Gastrocnemius medialis (tissue), 4 donors: ENCODE data around the gene CAPG. TPM values are rescaled to one million over a fixed set of nuclear protein-coding genes. Genes with fewer than 3 reads are reported as not detected.

Experiments used
- ATAC-seq, 2 donors: fragments of 150-250 bp; one replicate each; pipeline ENCODE4 v1.9.1; 2016
- DNase-seq, 2 donors: peaks; one replicate each; pipeline ENCODE4 v3.0.0-alpha.2; 2019
- H3K27ac ChIP-seq, 4 donors: fragments of 200-600 bp; sonication (generic); 1 replicate in 1 of 4; 2 replicates in 3 of 4; pipeline ENCODE4 v1.5.1; 2016 to 2018; ENCODE audit warnings: mild to moderate bottlenecking in 2 of 4, moderate library complexity in 1 of 4
- H3K27me3 ChIP-seq, 3 donors: fragments of 200-600 bp; sonication (generic) in 2 of 3; 1 replicate in 1 of 3; 2 replicates in 2 of 3; pipeline versions ENCODE4 v1.5.1 to v1.6.0; 2016 to 2019; ENCODE audit warnings: mild to moderate bottlenecking in 1 of 3, moderate library complexity in 1 of 3
- H3K36me3 ChIP-seq, 2 donors: fragments of 200-600 bp; sonication (generic) in 1 of 2; one replicate each; pipeline ENCODE4 v1.5.1; 2017 to 2018
- H3K4me1 ChIP-seq, 2 donors: fragments of 200-600 bp; sonication (generic) in 1 of 2; one replicate each; pipeline ENCODE4 v1.5.1; 2016 to 2017; ENCODE audit warnings: mild to moderate bottlenecking in 2 of 2
- H3K4me3 ChIP-seq, 4 donors: fragments of 200-600 bp; sonication (generic) in 3 of 4; 1 replicate in 1 of 4; 2 replicates in 3 of 4; pipeline ENCODE4 v1.5.1; 2016 to 2019; ENCODE audit warnings: mild to moderate bottlenecking in 2 of 4
- H3K9me3 ChIP-seq, 3 donors: fragments of 200-600 bp; sonication (generic) in 2 of 3; 1 replicate in 1 of 3; 2 replicates in 2 of 3; pipeline ENCODE4 v1.5.1; 2016 to 2019
- POLR2A ChIP-seq, 2 donors: fragments of 450-650 bp; IDR thresholded peaks; one replicate each; pipeline ENCODE4 v1.6.1; 2017; ENCODE audit warnings: antibody characterized with exemption in 2 of 2, mild to moderate bottlenecking in 2 of 2, moderate library complexity in 2 of 2
- in situ Hi-C, 4 donors: fragments of 200-750 bp; cut with MboI; loops; one replicate each; pipeline versions ENCODE4 v1.15.0 to v1.8.0; 2017; ENCODE audit warnings: low sequenced_read_pairs in 4 of 4
- intact Hi-C: fragments of 100-400 bp; cut with DNase I; formaldehyde crosslinking; loops from one replicate; pipeline ENCODE4 v1.15.1; 2023; ENCODE audit warnings: low total_unique reads
- total RNA-seq, 4 donors: library from RNA; depleted of rRNA; stranded (reverse); fragments of >200 nt; gene quantifications; one replicate each; pipeline versions ENCODE4 v1.1.0 to v1.2.3, GENCODE V29; 2016
- TF ChIP-seq, protein P1 (sequence below), 5 experiments: fragments of 450-650 bp in 3 of 5; fragments of 200-600 bp in 2 of 5; sonication (generic) in 2 of 5; IDR thresholded peaks in 4 of 5; conservative IDR thresholded peaks in 1 of 5; 1 replicate in 4 of 5; 2 replicates in 1 of 5; pipeline ENCODE4 v1.5.1; 2016 to 2019; ENCODE audit warnings: antibody characterized with exemption in 5 of 5, mild to moderate bottlenecking in 3 of 5, moderate library complexity in 3 of 5

Gene CAPG
- total RNA-seq, 4 donors from 2014 or later: 15.9 to 35.6 (median 23.1) TPM

DNA sequence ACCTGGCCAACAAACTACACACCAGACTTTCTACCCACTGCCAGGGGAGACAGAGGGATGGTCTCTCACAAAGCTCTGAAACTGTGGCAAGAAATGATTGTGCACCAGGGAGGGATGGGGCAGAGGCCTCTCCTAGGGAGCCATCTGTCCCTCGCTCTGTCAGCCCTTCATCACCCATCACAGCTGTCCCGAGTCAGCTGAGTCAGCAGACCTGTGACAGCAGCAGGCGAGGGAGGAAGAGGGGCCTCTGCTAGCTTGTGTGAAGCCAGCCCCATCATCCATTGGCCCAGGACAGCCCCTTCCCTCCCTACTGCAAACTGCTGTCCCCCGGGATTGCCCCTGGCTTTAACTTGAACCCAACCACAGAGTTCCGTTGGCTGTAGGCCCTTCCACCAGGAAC is 13.4 kb upstream of the CAPG start:
- intact Hi-C loops (no loop called here), in situ Hi-C loops (loop anchor here (5.0 kb wide), 3 partner anchors 124 to 134 kb away; no protein-coding TSS in a partner anchor)
- TF ChIP-seq, protein P1, sequence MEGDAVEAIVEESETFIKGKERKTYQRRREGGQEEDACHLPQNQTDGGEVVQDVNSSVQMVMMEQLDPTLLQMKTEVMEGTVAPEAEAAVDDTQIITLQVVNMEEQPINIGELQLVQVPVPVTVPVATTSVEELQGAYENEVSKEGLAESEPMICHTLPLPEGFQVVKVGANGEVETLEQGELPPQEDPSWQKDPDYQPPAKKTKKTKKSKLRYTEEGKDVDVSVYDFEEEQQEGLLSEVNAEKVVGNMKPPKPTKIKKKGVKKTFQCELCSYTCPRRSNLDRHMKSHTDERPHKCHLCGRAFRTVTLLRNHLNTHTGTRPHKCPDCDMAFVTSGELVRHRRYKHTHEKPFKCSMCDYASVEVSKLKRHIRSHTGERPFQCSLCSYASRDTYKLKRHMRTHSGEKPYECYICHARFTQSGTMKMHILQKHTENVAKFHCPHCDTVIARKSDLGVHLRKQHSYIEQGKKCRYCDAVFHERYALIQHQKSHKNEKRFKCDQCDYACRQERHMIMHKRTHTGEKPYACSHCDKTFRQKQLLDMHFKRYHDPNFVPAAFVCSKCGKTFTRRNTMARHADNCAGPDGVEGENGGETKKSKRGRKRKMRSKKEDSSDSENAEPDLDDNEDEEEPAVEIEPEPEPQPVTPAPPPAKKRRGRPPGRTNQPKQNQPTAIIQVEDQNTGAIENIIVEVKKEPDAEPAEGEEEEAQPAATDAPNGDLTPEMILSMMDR (IDR thresholded peaks at IDR 0.05 in 4 of 5, conservative IDR thresholded peaks at IDR 0.05 in 1 of 5): no peak
- TF ChIP-seq POLR2A (IDR thresholded peaks at IDR 0.05): no peak
- Histone ChIP-seq H3K9me3 (no peaks in the 10 kb centered on the region), H3K4me1 (peaks cover 8 to 20% of the 10 kb centered on the region in 2 donors), H3K27me3 (no peaks in the 10 kb centered on the region), H3K36me3 (no peaks in the 10 kb centered on the region), H3K4me3 (no peak overlapping the region), H3K27ac (no peak overlapping the region)
- DNase-seq (peak in 1 of 2 donors; percentile 10), ATAC-seq (no peak)

DNA sequence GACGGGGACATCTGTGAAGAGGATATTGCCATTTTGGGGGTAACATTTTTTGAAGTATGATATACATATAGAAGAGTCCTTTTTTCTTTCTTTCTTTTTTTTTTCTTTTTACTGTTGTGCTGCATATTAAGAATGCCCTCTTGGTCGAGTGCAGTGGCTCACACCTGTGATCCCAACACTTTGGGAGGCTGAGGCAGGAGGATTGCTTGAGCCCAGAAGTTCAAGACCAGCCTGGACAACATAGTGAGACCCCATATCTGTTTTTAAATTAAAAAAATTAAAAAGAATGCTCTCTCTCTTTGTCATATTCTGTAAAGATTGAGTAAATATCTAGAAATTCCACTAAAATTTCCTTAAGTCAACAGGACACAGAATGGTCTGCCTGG is 11.9 kb upstream of the CAPG start:
- Histone ChIP-seq H3K27ac (no peak overlapping the region), H3K27me3 (no peaks in the 10 kb centered on the region), H3K9me3 (no peaks in the 10 kb centered on the region), H3K4me3 (no peak overlapping the region), H3K36me3 (no peaks in the 10 kb centered on the region), H3K4me1 (peaks cover 12 to 25% of the 10 kb centered on the region in 2 donors)
- no peak for ATAC-seq
- no peak for DNase-seq
- intact Hi-C loops: no loop called here
- no peak for TF ChIP-seq POLR2A (IDR thresholded peaks at IDR 0.05)
- TF ChIP-seq, protein P1 (IDR thresholded peaks at IDR 0.05 in 4 of 5, conservative IDR thresholded peaks at IDR 0.05 in 1 of 5): no peak
- in situ Hi-C loops: loop anchor here (5.0 kb wide), 3 partner anchors 125 to 135 kb away; no protein-coding TSS in a partner anchor

DNA sequence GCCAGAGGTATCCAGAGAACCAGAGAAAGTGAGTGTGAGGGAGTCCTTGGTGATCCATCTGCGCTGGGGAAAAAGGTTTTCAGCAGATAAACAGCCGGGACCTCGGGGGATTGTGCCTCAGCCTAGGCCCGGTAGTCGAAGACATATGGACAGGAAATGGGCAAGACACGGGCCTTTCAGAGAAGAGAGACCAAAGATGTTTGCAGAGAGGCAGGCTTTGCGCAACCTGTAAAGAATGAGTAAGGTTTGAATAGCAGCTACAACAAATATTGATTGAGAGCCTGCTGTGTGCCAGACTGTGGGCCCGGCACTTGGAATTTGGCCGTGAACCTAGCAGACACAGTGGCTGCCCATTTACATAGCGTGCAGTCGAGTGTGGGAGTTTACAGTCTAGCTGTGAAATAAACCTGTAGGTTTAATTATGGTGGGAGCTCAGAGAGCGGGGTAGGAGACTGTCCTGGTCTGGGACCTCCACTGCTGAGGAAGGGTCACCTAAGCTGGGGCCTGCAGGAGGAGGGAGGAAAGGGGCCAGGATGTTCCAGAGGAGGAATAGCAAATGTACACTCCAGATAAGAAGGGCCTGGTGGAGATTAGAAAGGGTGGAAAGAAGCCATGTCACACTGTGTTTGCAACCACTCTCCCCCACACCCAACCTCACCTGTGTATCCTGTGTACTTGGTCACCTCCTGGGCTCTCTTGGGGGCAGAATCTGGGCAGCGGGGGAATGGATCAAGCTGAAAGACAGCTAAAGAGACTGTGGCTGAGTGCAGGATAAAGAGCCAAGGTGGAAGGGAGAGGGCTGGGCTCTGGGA is 11.3 kb upstream of the CAPG start:
- Histone ChIP-seq H3K27me3 (no peaks in the 10 kb centered on the region), H3K4me1 (peaks cover 12 to 25% of the 10 kb centered on the region in 2 donors), H3K36me3 (no peaks in the 10 kb centered on the region), H3K27ac (peak overlapping the region; percentile 93 to 98 (median 95)), H3K9me3 (no peaks in the 10 kb centered on the region), H3K4me3 (no peak overlapping the region)
- in situ Hi-C loops (loop anchor here (5.0 kb wide), 3 partner anchors 126 to 136 kb away; no protein-coding TSS in a partner anchor), intact Hi-C loops (no loop called here)
- ATAC-seq (no peak), DNase-seq (no peak)
- TF ChIP-seq POLR2A (IDR thresholded peaks at IDR 0.05): no peak
- TF ChIP-seq, protein P1 (IDR thresholded peaks at IDR 0.05 in 4 of 5, conservative IDR thresholded peaks at IDR 0.05 in 1 of 5): no peak

DNA sequence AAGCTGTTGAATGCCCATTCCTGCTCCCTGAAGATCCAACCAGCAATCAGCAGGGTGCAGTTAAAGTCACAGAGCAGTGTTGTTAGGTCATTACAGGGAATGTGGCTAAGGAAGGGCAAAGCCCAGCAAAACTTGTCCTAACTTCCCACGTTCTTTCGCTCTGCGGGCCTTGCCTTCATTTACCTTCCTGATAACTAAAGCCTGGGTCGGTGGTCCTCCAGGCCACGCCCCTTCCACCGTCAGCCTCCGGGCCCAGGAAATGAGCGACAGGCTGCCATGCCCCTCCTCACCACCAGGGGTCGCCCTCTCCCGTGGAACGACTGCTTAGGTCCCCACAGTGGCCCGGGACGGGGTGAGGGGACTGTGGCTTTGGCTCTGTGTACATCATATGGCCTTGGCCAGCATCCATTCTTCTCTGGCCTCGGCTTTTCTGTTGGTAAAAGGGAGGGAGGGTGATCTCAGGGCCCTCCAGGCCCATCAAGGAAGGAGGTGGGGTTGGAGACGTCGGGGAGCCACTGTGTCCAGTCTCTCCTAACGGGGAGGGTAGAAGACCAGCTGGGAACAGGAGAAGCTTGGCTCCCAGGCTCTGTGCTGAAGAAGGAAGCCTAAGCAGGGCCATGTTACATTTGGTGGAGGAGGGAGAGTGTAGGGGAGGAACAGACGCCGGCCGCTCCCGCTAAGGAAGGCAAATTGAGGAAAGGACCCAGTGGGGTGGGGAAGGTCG is 10.5 kb upstream of the CAPG start:
- peaks cover 12 to 25% of the 10 kb centered on the region in 2 donors for H3K4me1 ChIP-seq
- in situ Hi-C loops (loop anchor here (5.0 kb wide), 3 partner anchors 127 to 137 kb away; no protein-coding TSS in a partner anchor), intact Hi-C loops (loop anchor here (1.0 kb wide), 1 partner anchor 132 kb away; no protein-coding TSS in a partner anchor)
- H3K27ac ChIP-seq: peak overlapping the region; percentile 93 to 98 (median 95)
- H3K9me3 ChIP-seq: no peaks in the 10 kb centered on the region
- no peak for TF ChIP-seq POLR2A (IDR thresholded peaks at IDR 0.05)
- TF ChIP-seq, protein P1 (IDR thresholded peaks at IDR 0.05 in 4 of 5, conservative IDR thresholded peaks at IDR 0.05 in 1 of 5): peak; percentile 100
- DNase-seq (peak; percentile 63 to 82), ATAC-seq (peak; percentile 58 to 66)
- peak overlapping the region in 3 of 4 donors; percentile 2 to 19 (median 3) for H3K4me3 ChIP-seq
- H3K36me3 ChIP-seq: no peaks in the 10 kb centered on the region
- H3K27me3 ChIP-seq: no peaks in the 10 kb centered on the region
